T-helper 17 cell (primary cell): ENCODE results near the gene ARFGEF2. TPM values are rescaled to one million over a fixed set of nuclear protein-coding genes. Genes with fewer than 3 reads are reported as not detected.
"Not testable (repeated sequence)": the region's sequence is repeated elsewhere in the genome, so short reads cannot be mapped to it uniquely, and the experiment has no call there.

Experiments used
- ATAC-seq: fragments of 150-1000 bp; cut with Tn5 transposase; 2 replicates; pipeline ENCODE4 v1.10.0; 2021; ENCODE audit warnings: mild to moderate bottlenecking, moderate library complexity
- DNase-seq, 3 donors: peaks; one replicate each; pipeline versions ENCODE4 v3.0.0 to v3.0.0-alpha.2; 2020 to 2021
- H3K9me3 ChIP-seq: one replicate; pipeline ENCODE4 v1.7.0; 2013; ENCODE audit warnings: low read length, mild to moderate bottlenecking; ENCODE audit not compliant: control insufficient read depth, poor library complexity, severe bottlenecking
- H3K27ac Mint-ChIP-seq: one replicate; pipeline ENCODE4 v1.8.0; 2022; ENCODE audit warnings: mild to moderate bottlenecking, moderate library complexity, mixed read lengths
- H3K27me3 Mint-ChIP-seq: one replicate; pipeline ENCODE4 v1.8.0; 2022; ENCODE audit warnings: mixed read lengths
- H3K36me3 Mint-ChIP-seq: one replicate; pipeline ENCODE4 v1.8.0; 2022; ENCODE audit warnings: low read depth, mixed read lengths
- H3K4me1 Mint-ChIP-seq: one replicate; pipeline ENCODE4 v1.8.0; 2022; ENCODE audit warnings: mild to moderate bottlenecking, mixed read lengths
- H3K4me3 Mint-ChIP-seq: one replicate; pipeline ENCODE4 v1.8.0; 2022; ENCODE audit warnings: mild to moderate bottlenecking, moderate library complexity, mixed read lengths
- total RNA-seq, 4 donors: library from RNA in 2 of 4; stranded (reverse) in 2 of 4; gene quantifications; one replicate each; pipeline ENCODE4 v1.2.3 and lab custom pipeline; 2022 to 2026

The ARFGEF2 gene
- total RNA-seq, 2 donors from 2014 or later = 24.1 to 24.7 TPM

DNA sequence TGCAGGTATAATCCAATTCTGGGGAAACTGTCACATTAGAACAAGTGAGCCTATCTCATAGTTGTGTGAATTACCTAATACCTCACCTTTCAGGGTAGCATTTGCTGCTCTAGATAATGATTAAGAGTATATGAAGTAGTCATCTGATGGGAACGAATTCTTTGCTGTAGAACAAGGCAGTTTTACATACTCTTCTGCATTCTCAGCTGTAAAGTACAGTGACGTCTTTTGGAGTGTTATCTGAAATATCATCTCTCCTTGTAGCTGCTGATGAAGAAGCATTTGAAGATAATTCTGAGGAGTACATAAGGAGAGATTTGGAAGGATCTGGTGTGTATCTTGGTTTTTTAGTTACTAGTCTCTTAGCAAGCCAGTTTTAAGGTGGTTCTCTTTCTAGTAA, 153.0 kb downstream of the ARFGEF2 start:
- Mint-ChIP-seq H3K36me3 (peaks cover 8% of the 10 kb centered on the region), H3K27me3 (no peaks in the 10 kb centered on the region), H3K27ac (peak overlapping the region; percentile 49), H3K4me3 (no peak overlapping the region), H3K4me1 (peaks cover 4% of the 10 kb centered on the region)
- DNase-seq (no peak), ATAC-seq (no peak)
- no peaks in the 10 kb centered on the region for H3K9me3 ChIP-seq

DNA sequence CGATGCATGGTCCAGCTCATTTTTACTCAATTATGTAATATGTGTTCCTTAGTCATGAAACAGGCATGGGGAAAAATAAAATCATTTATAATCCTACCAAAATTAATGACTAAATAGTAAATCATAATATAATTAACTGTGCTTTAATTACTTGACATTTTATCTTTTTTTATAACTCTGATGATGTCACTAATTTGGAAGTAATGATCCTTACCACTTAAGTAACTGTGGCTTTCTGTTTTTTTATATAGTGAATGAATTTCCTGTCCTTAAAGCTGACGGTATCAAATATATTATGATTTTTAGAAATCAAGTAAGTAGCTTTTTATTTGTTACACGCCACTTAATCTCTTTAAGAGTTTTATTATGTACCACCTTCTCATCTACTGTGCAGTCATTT, 156.8 kb downstream of the ARFGEF2 start:
- Mint-ChIP-seq H3K36me3 (peaks cover 11% of the 10 kb centered on the region), H3K4me3 (no peak overlapping the region), H3K27me3 (no peaks in the 10 kb centered on the region), H3K27ac (no peak overlapping the region), H3K4me1 (peaks cover 4% of the 10 kb centered on the region)
- H3K9me3 ChIP-seq = no peaks in the 10 kb centered on the region
- DNase-seq (no peak), ATAC-seq (no peak)

GRCh38 chr20:49082295-49082694, 160.8 kb downstream of the ARFGEF2 start:
- not testable (repeated sequence) for H3K27me3 Mint-ChIP-seq, H3K4me3 Mint-ChIP-seq, H3K27ac Mint-ChIP-seq, H3K36me3 Mint-ChIP-seq, DNase-seq, H3K4me1 Mint-ChIP-seq, H3K9me3 ChIP-seq, ATAC-seq

Other genes with a start within 250 kb of the ARFGEF2 start
- 100 to 1,000 TPM; 188 to 200 TPM for gene PREX1, start 93.7 kb upstream of the ARFGEF2 start, total RNA-seq
- gene CSE1L, start 124.6 kb downstream of the ARFGEF2 start, total RNA-seq = 10 to 100 TPM; 26.8 to 33.0 TPM